ENCODE data around the gene MAP3K6. TPM values are rescaled to one million over a fixed set of nuclear protein-coding genes. Genes with fewer than 3 reads are reported as not detected.

MAP3K6 gene
- total and polyA plus RNA-seq, 9 donors = 10.0 to 13.6 (median 12.4) TPM

GRCh38 chr1:27397749-27398148 is 31.0 kb upstream of the MAP3K6 start:
- Histone ChIP-seq H3K9me3 (replicated peaks; ENCODE audit: control insufficient read depth, low read depth, low read length) (no peaks in the 10 kb centered on the region), H3K4me1 (ENCODE audit: control insufficient read depth, insufficient read depth, low read length) (peaks cover 72% of the 10 kb centered on the region), H3K27ac (ENCODE audit: low read length) (no peak overlapping the region), H3K4me3 (ENCODE audit: low read length) (no peak overlapping the region), H3K36me3 (ENCODE audit: control insufficient read depth, insufficient read depth, low read length) (peaks cover 2% of the 10 kb centered on the region), H3K27me3 (ENCODE audit: control insufficient read depth, insufficient read depth, low read length) (peaks cover under 1% of the 10 kb centered on the region)
- 80% methylated on average over 1 of the region's 7 CpGs for WGBS (ENCODE audit: insufficient coverage)
- no peak for DNase-seq

GRCh38 chr1:27397110-27397509 is 30.3 kb upstream of the MAP3K6 start:
- DNase-seq = no peak
- peaks cover 70% of the 10 kb centered on the region for H3K4me1 ChIP-seq (ENCODE audit: control insufficient read depth, insufficient read depth, low read length)
- WGBS (ENCODE audit: insufficient coverage) = 71% methylated on average over 2 of the region's 3 CpGs
- H3K9me3 ChIP-seq (replicated peaks; ENCODE audit: control insufficient read depth, low read depth, low read length) = no peaks in the 10 kb centered on the region
- H3K36me3 ChIP-seq (ENCODE audit: control insufficient read depth, insufficient read depth, low read length) = no peaks in the 10 kb centered on the region
- no peak overlapping the region for H3K27ac ChIP-seq (ENCODE audit: low read length)
- H3K4me3 ChIP-seq (ENCODE audit: low read length) = no peak overlapping the region
- H3K27me3 ChIP-seq (ENCODE audit: control insufficient read depth, insufficient read depth, low read length) = peaks cover 2% of the 10 kb centered on the region

GRCh38 chr1:27395441-27396195 is 28.9 kb upstream of the MAP3K6 start:
- 0% methylated on average over 3 of the region's 10 CpGs for WGBS (ENCODE audit: insufficient coverage)
- no peak overlapping the region for H3K4me3 ChIP-seq (ENCODE audit: low read length)

GRCh38 chr1:27394925-27395324 is 28.2 kb upstream of the MAP3K6 start:
- DNase-seq = no peak
- Histone ChIP-seq H3K9me3 (replicated peaks; ENCODE audit: control insufficient read depth, low read depth, low read length) (no peaks in the 10 kb centered on the region), H3K36me3 (ENCODE audit: control insufficient read depth, insufficient read depth, low read length) (no peaks in the 10 kb centered on the region), H3K27ac (ENCODE audit: low read length) (no peak overlapping the region), H3K27me3 (ENCODE audit: control insufficient read depth, insufficient read depth, low read length) (peaks cover 7% of the 10 kb centered on the region), H3K4me1 (ENCODE audit: control insufficient read depth, insufficient read depth, low read length) (peaks cover 67% of the 10 kb centered on the region), H3K4me3 (ENCODE audit: low read length) (no peak overlapping the region)
- 78% methylated on average over 1 of the region's 1 CpG for WGBS (ENCODE audit: insufficient coverage)

More at GRCh38 chr1:27395441-27396195, 28.9 kb upstream of the MAP3K6 start:
- no peaks in the 10 kb centered on the region for H3K9me3 ChIP-seq (replicated peaks; ENCODE audit: control insufficient read depth, low read depth, low read length)
- H3K36me3 ChIP-seq (ENCODE audit: control insufficient read depth, insufficient read depth, low read length) = no peaks in the 10 kb centered on the region
- DNase-seq = peak; percentile 82
- H3K4me1 ChIP-seq (ENCODE audit: control insufficient read depth, insufficient read depth, low read length) = peaks cover 74% of the 10 kb centered on the region
- H3K27ac ChIP-seq (ENCODE audit: low read length) = no peak overlapping the region
- H3K27me3 ChIP-seq (ENCODE audit: control insufficient read depth, insufficient read depth, low read length) = peaks cover 4% of the 10 kb centered on the region

- H3K36me3 ChIP-seq (ENCODE audit: control insufficient read depth, insufficient read depth, low read length) = no peaks in the 10 kb centered on the region
- no peaks in the 10 kb centered on the region for H3K9me3 ChIP-seq (replicated peaks; ENCODE audit: control insufficient read depth, low read depth, low read length)
- no peak overlapping the region for H3K4me3 ChIP-seq (ENCODE audit: low read length)
- DNase-seq = no peak
- peaks cover 61% of the 10 kb centered on the region for H3K4me1 ChIP-seq (ENCODE audit: control insufficient read depth, insufficient read depth, low read length)
- WGBS (ENCODE audit: insufficient coverage) = 96% methylated on average over 9 of the region's 9 CpGs
- H3K27me3 ChIP-seq (ENCODE audit: control insufficient read depth, insufficient read depth, low read length) = peaks cover 9% of the 10 kb centered on the region
- H3K27ac ChIP-seq (ENCODE audit: low read length) = no peak overlapping the region
These were observed 27.5 kb upstream of the MAP3K6 start for GRCh38 chr1:27394282-27394658.

- Histone ChIP-seq H3K4me1 (ENCODE audit: control insufficient read depth, insufficient read depth, low read length) (peaks cover 55% of the 10 kb centered on the region), H3K9me3 (replicated peaks; ENCODE audit: control insufficient read depth, low read depth, low read length) (no peaks in the 10 kb centered on the region), H3K4me3 (ENCODE audit: low read length) (no peak overlapping the region), H3K27ac (ENCODE audit: low read length) (no peak overlapping the region), H3K36me3 (ENCODE audit: control insufficient read depth, insufficient read depth, low read length) (no peaks in the 10 kb centered on the region), H3K27me3 (ENCODE audit: control insufficient read depth, insufficient read depth, low read length) (peaks cover 9% of the 10 kb centered on the region)
- WGBS (ENCODE audit: insufficient coverage) = 95% methylated on average over 12 of the region's 18 CpGs
- no peak for DNase-seq
These were observed 27.0 kb upstream of the MAP3K6 start for GRCh38 chr1:27393641-27394281.

- DNase-seq = no peak
- Histone ChIP-seq H3K27ac (ENCODE audit: low read length) (peak overlapping the region; percentile 10), H3K36me3 (ENCODE audit: control insufficient read depth, insufficient read depth, low read length) (no peaks in the 10 kb centered on the region), H3K27me3 (ENCODE audit: control insufficient read depth, insufficient read depth, low read length) (peaks cover 11% of the 10 kb centered on the region), H3K9me3 (replicated peaks; ENCODE audit: control insufficient read depth, low read depth, low read length) (no peaks in the 10 kb centered on the region), H3K4me3 (ENCODE audit: low read length) (peak overlapping the region; percentile 49), H3K4me1 (ENCODE audit: control insufficient read depth, insufficient read depth, low read length) (peaks cover 48% of the 10 kb centered on the region)
- 13% methylated on average over 26 of the region's 30 CpGs for WGBS (ENCODE audit: insufficient coverage)
These were observed 26.2 kb upstream of the MAP3K6 start for GRCh38 chr1:27392778-27393635.

- H3K9me3 ChIP-seq (replicated peaks; ENCODE audit: control insufficient read depth, low read depth, low read length) = no peaks in the 10 kb centered on the region
- no peaks in the 10 kb centered on the region for H3K36me3 ChIP-seq (ENCODE audit: control insufficient read depth, insufficient read depth, low read length)
- peak; percentile 94 for DNase-seq
- H3K4me1 ChIP-seq (ENCODE audit: control insufficient read depth, insufficient read depth, low read length) = peaks cover 42% of the 10 kb centered on the region
- WGBS (ENCODE audit: insufficient coverage) = under 1% methylated on average over 56 of the region's 69 CpGs
- H3K27ac ChIP-seq (ENCODE audit: low read length) = peak within 1 kb of the TSS; percentile 10
- peak within 1 kb of the TSS; percentile 49 for H3K4me3 ChIP-seq (ENCODE audit: low read length)
- peaks cover 11% of the 10 kb centered on the region for H3K27me3 ChIP-seq (ENCODE audit: control insufficient read depth, insufficient read depth, low read length)
These were observed 25.5 kb upstream of the MAP3K6 start, which contains the start of gene GPR3 for GRCh38 chr1:27392096-27392777. TSS of gene GPR3 (plus strand) at chr1:27392622. CDS start at chr1:27393799, 1,177 bp downstream.

GRCh38 chr1:27391511-27392095 is 24.8 kb upstream of the MAP3K6 start:
- H3K9me3 ChIP-seq (replicated peaks; ENCODE audit: control insufficient read depth, low read depth, low read length) = no peaks in the 10 kb centered on the region
- H3K27ac ChIP-seq (ENCODE audit: low read length) = no peak overlapping the region
- peak overlapping the region; percentile 49 for H3K4me3 ChIP-seq (ENCODE audit: low read length)
- no peaks in the 10 kb centered on the region for H3K36me3 ChIP-seq (ENCODE audit: control insufficient read depth, insufficient read depth, low read length)
- WGBS (ENCODE audit: insufficient coverage) = 8% methylated on average over 12 of the region's 13 CpGs
- peak; percentile 69 for DNase-seq
- H3K27me3 ChIP-seq (ENCODE audit: control insufficient read depth, insufficient read depth, low read length) = peaks cover 11% of the 10 kb centered on the region
- H3K4me1 ChIP-seq (ENCODE audit: control insufficient read depth, insufficient read depth, low read length) = peaks cover 39% of the 10 kb centered on the region

All from muscle of leg (tissue), 11 donors.